Adrenal gland (tissue), 12 donors: Measurements from ENCODE around the gene HAPLN3. TPM values are rescaled to one million over a fixed set of nuclear protein-coding genes. Genes with fewer than 3 reads are reported as not detected.

ENCODE experiments used
- DNase-seq, 7 donors: peaks; one replicate each; pipeline ENCODE4 v3.0.0-alpha.2; 2019 to 2020
- H3K27ac ChIP-seq, 5 donors: fragments of 200-600 bp; sonication (generic) in 4 of 5; 1 replicate in 3 of 5; 2 replicates in 2 of 5; pipeline versions ENCODE4 v1.5.1 to v1.8.0; 2016 to 2020; ENCODE audit warnings: mild to moderate bottlenecking in 1 of 5
- H3K27me3 ChIP-seq: fragments of 200-600 bp; 2 replicates; pipeline ENCODE4 v1.8.0; 2021
- H3K36me3 ChIP-seq, 2 donors: fragments of 200-600 bp; replicated peaks in 1 of 2; 1 replicate in 1 of 2; 2 replicates in 1 of 2; pipeline versions ENCODE4 v1.5.1 to v1.8.0; 2018 to 2022
- H3K4me1 ChIP-seq, 2 donors: fragments of 200-600 bp; replicated peaks in 1 of 2; 1 replicate in 1 of 2; 2 replicates in 1 of 2; pipeline versions ENCODE4 v1.5.1 to v1.8.0; 2018 to 2021
- H3K4me3 ChIP-seq, 4 donors: fragments of 200-600 bp; sonication (generic) in 3 of 4; one replicate each; pipeline ENCODE4 v1.5.1; 2016 to 2018
- H3K9me3 ChIP-seq, 3 donors: fragments of 200-600 bp; sonication (generic) in 1 of 3; replicated peaks in 1 of 3; 1 replicate in 2 of 3; 2 replicates in 1 of 3; pipeline versions ENCODE4 v1.5.1 to v1.8.0; 2016 to 2021
- POLR2A ChIP-seq, 2 donors: fragments of 450-650 bp; IDR thresholded peaks; one replicate each; pipeline ENCODE4 v1.6.1; 2017; ENCODE audit warnings: antibody characterized with exemption in 2 of 2, mild to moderate bottlenecking in 2 of 2, moderate library complexity in 1 of 2
- WGBS, 4 donors: extraction: QIAGEN DNeasy Blood & Tissue Kit in 2 of 4; methylation state at CpG; one replicate each; pipeline versions ENCODE4 v1.1.5 to v1.1.7; 2013 to 2017; 5-methylcytosine and 5-hydroxymethylcytosine counted together
- intact Hi-C, 2 donors: fragments of 100-400 bp; cut with DNase I; formaldehyde crosslinking; loops; one replicate each; pipeline versions ENCODE4 v1.14.1 to v1.15.0; 2022 to 2023
- polyA plus RNA-seq, 3 donors: library from polyadenylated mRNA; stranded (reverse); fragments of 200-250 nt in 2 of 3; fragments of 350-450 nt in 1 of 3; fragmentation: Illumina TruSeq in 1 of 3; extraction: RNeasy Lipid Tissue Mini Kit (QIAGEN cat#74804) in 1 of 3; gene quantifications; one replicate each; pipeline ENCODE4 v1.2.3, GENCODE V29; 2013 to 2014
- total RNA-seq, 9 donors: library from RNA; depleted of rRNA in 4 of 9; stranded (reverse); fragments of >200 nt in 4 of 9; fragments of 120-200 nt in 1 of 9; fragmentation: NEBNext Ultra II Directional in 1 of 9; extraction: Animal tissue kit (Norgen Biotek cat#: 25700) in 1 of 9; gene quantifications; one replicate each; pipeline versions ENCODE4 v1.1.0 to v1.2.4, GENCODE V29; 2013 to 2023
- TF ChIP-seq, protein P1 (sequence below), 6 experiments: fragments of 450-650 bp in 4 of 6; fragments of 200-600 bp in 2 of 6; sonication (generic) in 1 of 6; IDR thresholded peaks; 1 replicate in 5 of 6; 2 replicates in 1 of 6; pipeline versions ENCODE4 v1.5.1 to v1.8.0; 2016 to 2021; ENCODE audit warnings: antibody characterized with exemption in 6 of 6, mild to moderate bottlenecking in 2 of 6, moderate library complexity in 1 of 6
- donor health status: healthy with polysubstance abuse.
- donor health status: Bipolar disorder and iron deficiency.
- donor health status: DM: yes; HTN: yes; CAD: no.
- donor health status: DM: no; HTN: no; CAD: no.
- donor health status: DM: no; HTN: no; CAD: no.
- donor health status: DM: yes; HTN: yes; CAD: no.

The HAPLN3 gene
- total and polyA plus RNA-seq, 12 donors = 0.55 to 7.6 (median 3.7) TPM

- no peaks in the 10 kb centered on the region for H3K9me3 ChIP-seq
- WGBS, 4 donors = 89 to 100% (median 92%) methylated on average over 6 to 15 of the region's 15 CpGs
- H3K27me3 ChIP-seq = no peaks in the 10 kb centered on the region
- H3K4me3 ChIP-seq = no peak overlapping the region
- H3K27ac ChIP-seq = no peak overlapping the region
- H3K4me1 ChIP-seq = no peaks in the 10 kb centered on the region
- intact Hi-C loops = no loop called here
- H3K36me3 ChIP-seq = no peaks in the 10 kb centered on the region
- DNase-seq = no peak
- TF ChIP-seq, protein P1, sequence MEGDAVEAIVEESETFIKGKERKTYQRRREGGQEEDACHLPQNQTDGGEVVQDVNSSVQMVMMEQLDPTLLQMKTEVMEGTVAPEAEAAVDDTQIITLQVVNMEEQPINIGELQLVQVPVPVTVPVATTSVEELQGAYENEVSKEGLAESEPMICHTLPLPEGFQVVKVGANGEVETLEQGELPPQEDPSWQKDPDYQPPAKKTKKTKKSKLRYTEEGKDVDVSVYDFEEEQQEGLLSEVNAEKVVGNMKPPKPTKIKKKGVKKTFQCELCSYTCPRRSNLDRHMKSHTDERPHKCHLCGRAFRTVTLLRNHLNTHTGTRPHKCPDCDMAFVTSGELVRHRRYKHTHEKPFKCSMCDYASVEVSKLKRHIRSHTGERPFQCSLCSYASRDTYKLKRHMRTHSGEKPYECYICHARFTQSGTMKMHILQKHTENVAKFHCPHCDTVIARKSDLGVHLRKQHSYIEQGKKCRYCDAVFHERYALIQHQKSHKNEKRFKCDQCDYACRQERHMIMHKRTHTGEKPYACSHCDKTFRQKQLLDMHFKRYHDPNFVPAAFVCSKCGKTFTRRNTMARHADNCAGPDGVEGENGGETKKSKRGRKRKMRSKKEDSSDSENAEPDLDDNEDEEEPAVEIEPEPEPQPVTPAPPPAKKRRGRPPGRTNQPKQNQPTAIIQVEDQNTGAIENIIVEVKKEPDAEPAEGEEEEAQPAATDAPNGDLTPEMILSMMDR (IDR thresholded peaks at IDR 0.05) = no peak
- TF ChIP-seq POLR2A (IDR thresholded peaks at IDR 0.05) = no peak
Observed at GRCh38 chr15:88845616-88846015, 49.7 kb downstream of the HAPLN3 start.

GRCh38 chr15:88844749-88845386, 50.5 kb downstream of the HAPLN3 start:
- H3K27me3 ChIP-seq = no peaks in the 10 kb centered on the region

DNA sequence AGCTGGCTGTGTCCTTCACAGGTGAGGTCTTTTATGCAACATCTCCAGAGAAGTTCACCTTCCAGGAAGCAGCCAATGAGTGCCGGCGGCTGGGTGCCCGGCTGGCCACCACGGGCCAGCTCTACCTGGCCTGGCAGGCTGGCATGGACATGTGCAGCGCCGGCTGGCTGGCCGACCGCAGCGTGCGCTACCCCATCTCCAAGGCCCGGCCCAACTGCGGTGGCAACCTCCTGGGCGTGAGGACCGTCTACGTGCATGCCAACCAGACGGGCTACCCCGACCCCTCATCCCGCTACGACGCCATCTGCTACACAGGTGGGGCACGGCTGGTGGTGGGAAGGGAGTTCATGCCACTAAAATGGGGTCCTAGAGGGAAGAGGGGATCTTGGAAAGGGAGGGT, 52.0 kb downstream of the HAPLN3 start:
- Histone ChIP-seq H3K27me3 (no peaks in the 10 kb centered on the region), H3K27ac (no peak overlapping the region), H3K36me3 (no peaks in the 10 kb centered on the region), H3K4me3 (no peak overlapping the region), H3K4me1 (no peaks in the 10 kb centered on the region), H3K9me3 (no peaks in the 10 kb centered on the region)
- intact Hi-C loops = no loop called here
- no peak for TF ChIP-seq POLR2A (IDR thresholded peaks at IDR 0.05)
- TF ChIP-seq, protein P1 (IDR thresholded peaks at IDR 0.05) = no peak
- no peak for DNase-seq
- WGBS, 4 donors = 87 to 98% (median 92%) methylated on average over 11 to 21 of the region's 21 CpGs

More at GRCh38 chr15:88844749-88845386, 50.5 kb downstream of the HAPLN3 start:
- Histone ChIP-seq H3K36me3 (no peaks in the 10 kb centered on the region), H3K27ac (no peak overlapping the region), H3K9me3 (no peaks in the 10 kb centered on the region), H3K4me1 (no peaks in the 10 kb centered on the region), H3K4me3 (no peak overlapping the region)
- DNase-seq = no peak
- no peak for TF ChIP-seq POLR2A (IDR thresholded peaks at IDR 0.05)
- TF ChIP-seq, protein P1 (IDR thresholded peaks at IDR 0.05) = no peak
- intact Hi-C loops = no loop called here
- 61 to 64% (median 63%) methylated on average over 5 of the region's 5 CpGs for WGBS, 4 donors

GRCh38 chr15:88842156-88842555, 53.2 kb downstream of the HAPLN3 start:
- DNase-seq = no peak
- 82 to 92% (median 87%) methylated on average over 4 of the region's 4 CpGs for WGBS, 4 donors
- Histone ChIP-seq H3K27ac (no peak overlapping the region), H3K9me3 (no peaks in the 10 kb centered on the region), H3K4me1 (no peaks in the 10 kb centered on the region), H3K36me3 (no peaks in the 10 kb centered on the region), H3K27me3 (no peaks in the 10 kb centered on the region), H3K4me3 (no peak overlapping the region)
- intact Hi-C loops = no loop called here
- TF ChIP-seq, protein P1 (IDR thresholded peaks at IDR 0.05) = no peak
- no peak for TF ChIP-seq POLR2A (IDR thresholded peaks at IDR 0.05)
